Measurements from ENCODE around the gene MRFAP1L1. TPM values are rescaled to one million over a fixed set of nuclear protein-coding genes. Genes with fewer than 3 reads are reported as not detected.

MRFAP1L1 gene
- total RNA-seq, 4 donors from 2014 or later, result 56.9 to 99.9 (median 71.7) TPM

- DNase-seq, result no peak
- TF ChIP-seq POLR2A (IDR thresholded peaks at IDR 0.05) (no peak), CTCF (IDR thresholded peaks at IDR 0.05) (no peak)
- intact Hi-C loops (cut with DNase I; ENCODE audit: low total_unique reads), result no loop called here
- Histone ChIP-seq H3K27me3 (no peaks in the 10 kb centered on the region), H3K9me3 (no peaks in the 10 kb centered on the region), H3K4me3 (no peak overlapping the region), H3K27ac (no peak overlapping the region), H3K36me3 (no peaks in the 10 kb centered on the region), H3K4me1 (peaks cover 0 to 9% of the 10 kb centered on the region in 2 donors)
Measured at GRCh38 chr4:6746721-6747293, 37.1 kb upstream of the MRFAP1L1 start.

GRCh38 chr4:6742989-6743388 lies 33.3 kb upstream of the MRFAP1L1 start:
- no peaks in the 10 kb centered on the region for H3K27me3 ChIP-seq
- DNase-seq, result no peak
- no peaks in the 10 kb centered on the region for H3K9me3 ChIP-seq
- intact Hi-C loops (cut with DNase I; ENCODE audit: low total_unique reads), result no loop called here
- H3K36me3 ChIP-seq, result no peaks in the 10 kb centered on the region
- H3K4me1 ChIP-seq, result peaks cover 0 to 9% of the 10 kb centered on the region in 2 donors
- H3K27ac ChIP-seq, result no peak overlapping the region
- H3K4me3 ChIP-seq, result no peak overlapping the region
- TF ChIP-seq POLR2A (IDR thresholded peaks at IDR 0.05) (no peak), CTCF (IDR thresholded peaks at IDR 0.05) (no peak)

DNA sequence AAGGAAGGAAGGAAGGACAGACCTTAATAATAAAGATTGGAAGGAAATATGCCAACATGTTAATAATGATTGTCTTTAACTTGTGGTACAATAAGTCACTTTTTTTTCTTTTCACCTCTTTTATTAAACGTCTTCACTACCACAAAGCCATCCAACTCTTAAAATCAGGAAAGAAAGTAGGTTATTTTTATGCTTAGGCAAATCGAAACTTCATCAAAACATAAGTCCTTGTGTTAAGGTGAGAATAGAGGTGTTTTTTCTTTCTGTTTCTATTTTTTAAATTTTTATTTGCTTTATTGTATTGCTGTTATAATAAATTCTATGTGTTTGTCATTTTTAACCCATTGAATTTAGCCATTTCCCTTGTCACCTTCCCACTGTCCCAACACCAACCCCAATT lies 32.8 kb upstream of the MRFAP1L1 start:
- H3K4me3 ChIP-seq, result no peak overlapping the region
- peaks cover 0 to 8% of the 10 kb centered on the region in 2 donors for H3K4me1 ChIP-seq
- intact Hi-C loops (cut with DNase I; ENCODE audit: low total_unique reads), result no loop called here
- no peaks in the 10 kb centered on the region for H3K36me3 ChIP-seq
- TF ChIP-seq POLR2A (IDR thresholded peaks at IDR 0.05), result no peak
- no peak for TF ChIP-seq CTCF (IDR thresholded peaks at IDR 0.05)
- DNase-seq, result no peak
- no peaks in the 10 kb centered on the region for H3K27me3 ChIP-seq
- H3K27ac ChIP-seq, result no peak overlapping the region
- no peaks in the 10 kb centered on the region for H3K9me3 ChIP-seq

- Histone ChIP-seq H3K4me3 (no peak overlapping the region), H3K27me3 (no peaks in the 10 kb centered on the region), H3K9me3 (no peaks in the 10 kb centered on the region), H3K27ac (no peak overlapping the region), H3K4me1 (no peaks in the 10 kb centered on the region), H3K36me3 (no peaks in the 10 kb centered on the region)
- TF ChIP-seq POLR2A (IDR thresholded peaks at IDR 0.05) (no peak), CTCF (IDR thresholded peaks at IDR 0.05) (no peak)
- no peak for DNase-seq
- intact Hi-C loops (cut with DNase I; ENCODE audit: low total_unique reads), result no loop called here
Measured at GRCh38 chr4:6740347-6740746, 30.7 kb upstream of the MRFAP1L1 start.

GRCh38 chr4:6739920-6740319 lies 30.3 kb upstream of the MRFAP1L1 start:
- intact Hi-C loops (cut with DNase I; ENCODE audit: low total_unique reads), result no loop called here
- DNase-seq, result no peak
- H3K27ac ChIP-seq, result no peak overlapping the region
- H3K4me3 ChIP-seq, result no peak overlapping the region
- no peaks in the 10 kb centered on the region for H3K27me3 ChIP-seq
- no peaks in the 10 kb centered on the region for H3K4me1 ChIP-seq
- TF ChIP-seq CTCF (IDR thresholded peaks at IDR 0.05), result no peak
- no peaks in the 10 kb centered on the region for H3K36me3 ChIP-seq
- H3K9me3 ChIP-seq, result no peaks in the 10 kb centered on the region

All from uterus (tissue), 4 donors.